GM06990 (cell line): Measurements from ENCODE around the gene GNB1.

ENCODE experiments used
- DNase-seq: peaks from one replicate; pipeline ENCODE4 v3.0.0-alpha.2; 2011; ENCODE audit not compliant: insufficient read length; ENCODE audit errors: extremely low read depth
- H3K27me3 ChIP-seq: replicated peaks from 2 replicates; pipeline ENCODE4 v1.6.0; 2011; ENCODE audit warnings: low read length; ENCODE audit not compliant: control insufficient read depth, insufficient read depth
- H3K36me3 ChIP-seq: 2 replicates; pipeline ENCODE4 v1.5.1; 2011; ENCODE audit warnings: low read length; ENCODE audit not compliant: control insufficient read depth, insufficient read depth
- H3K4me3 ChIP-seq: replicated peaks from 2 replicates; pipeline ENCODE4 v1.5.1; 2011; ENCODE audit warnings: low read depth, mild to moderate bottlenecking, control low read depth, low read length
- CTCF ChIP-seq: IDR thresholded peaks from 2 replicates; pipeline ENCODE4 v1.5.1; 2011; ENCODE audit warnings: low read length, control low read depth, mild to moderate bottlenecking, inconsistent platforms; ENCODE audit not compliant: insufficient read depth, poor library complexity, severe bottlenecking

GNB1 gene

GRCh38 chr1:1832820-1833219 is 58.1 kb downstream of the GNB1 start:
- peaks cover 13% of the 10 kb centered on the region for H3K36me3 ChIP-seq
- no peak for TF ChIP-seq CTCF
- no peaks in the 10 kb centered on the region for H3K27me3 ChIP-seq
- H3K4me3 ChIP-seq, result no peak overlapping the region
- DNase-seq, result no peak

- no peaks in the 10 kb centered on the region for H3K27me3 ChIP-seq
- peaks cover 13% of the 10 kb centered on the region for H3K36me3 ChIP-seq
- no peak for DNase-seq
- TF ChIP-seq CTCF, result no peak
- H3K4me3 ChIP-seq, result no peak overlapping the region
These were observed 58.7 kb downstream of the GNB1 start for GRCh38 chr1:1832166-1832565.

GRCh38 chr1:1827089-1827848 is 63.6 kb downstream of the GNB1 start:
- Histone ChIP-seq H3K36me3 (peaks cover 15% of the 10 kb centered on the region), H3K4me3 (no peak overlapping the region), H3K27me3 (no peaks in the 10 kb centered on the region)
- no peak for TF ChIP-seq CTCF
- no peak for DNase-seq

- no peak for DNase-seq
- H3K36me3 ChIP-seq, result peaks cover 19% of the 10 kb centered on the region
- H3K27me3 ChIP-seq, result no peaks in the 10 kb centered on the region
- no peak for TF ChIP-seq CTCF
- H3K4me3 ChIP-seq, result no peak overlapping the region
These were observed 64.4 kb downstream of the GNB1 start for GRCh38 chr1:1826356-1827088.

GRCh38 chr1:1825217-1825616 is 65.7 kb downstream of the GNB1 start:
- Histone ChIP-seq H3K27me3 (no peaks in the 10 kb centered on the region), H3K36me3 (peaks cover 17% of the 10 kb centered on the region), H3K4me3 (no peak overlapping the region)
- no peak for TF ChIP-seq CTCF
- no peak for DNase-seq
